Transverse colon (tissue), 3 donors: ENCODE data around the gene ANKFN1.

Experiments
- POLR2A ChIP-seq: fragments of 450-650 bp; IDR thresholded peaks from one replicate; pipeline ENCODE4 v1.6.1; 2016; ENCODE audit warnings: antibody characterized with exemption, mild to moderate bottlenecking, moderate library complexity
- TF ChIP-seq, protein P1 (sequence below), 5 experiments: fragments of 200-600 bp in 3 of 5; fragments of 450-650 bp in 2 of 5; sonication (generic) in 3 of 5; IDR thresholded peaks; 1 replicate in 2 of 5; 2 replicates in 3 of 5; pipeline ENCODE4 v1.5.1; 2016 to 2017; ENCODE audit warnings: antibody characterized with exemption in 5 of 5, inconsistent platforms in 3 of 5, mild to moderate bottlenecking in 2 of 5, moderate library complexity in 1 of 5

DNA sequence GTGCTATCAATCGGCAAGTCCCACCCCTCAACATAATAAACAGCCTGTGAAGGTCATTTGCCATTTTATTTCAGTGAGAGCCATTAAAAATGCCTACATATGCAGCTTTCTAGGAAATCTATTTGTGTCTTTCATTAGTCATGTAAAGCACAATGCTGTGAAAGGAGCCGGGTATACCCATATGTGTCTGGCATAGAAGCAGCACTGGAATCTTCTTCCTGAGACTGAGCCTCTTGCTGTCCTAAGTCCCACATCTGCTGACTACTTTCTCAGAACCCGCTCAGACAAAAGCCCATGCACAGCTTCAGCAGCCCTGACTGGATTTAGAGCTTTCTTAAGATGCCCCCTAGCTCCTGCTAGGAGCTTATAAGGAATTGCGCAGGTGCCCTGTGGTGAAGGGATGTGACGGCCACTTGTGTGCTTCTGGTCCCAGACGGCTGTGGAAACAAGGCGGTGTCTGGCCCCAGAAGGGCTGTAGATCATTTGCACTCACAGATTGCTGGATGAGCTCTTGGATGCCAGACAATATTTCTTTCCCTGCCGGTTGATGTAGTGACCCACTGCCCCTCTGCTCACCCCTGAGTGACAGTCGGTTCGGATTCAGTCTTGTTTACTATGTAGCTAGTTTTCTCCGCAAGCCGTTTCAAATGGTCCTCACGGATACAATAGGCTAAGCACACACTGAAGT is 172.2 kb downstream of the ANKFN1 start:
- TF ChIP-seq, protein P1, sequence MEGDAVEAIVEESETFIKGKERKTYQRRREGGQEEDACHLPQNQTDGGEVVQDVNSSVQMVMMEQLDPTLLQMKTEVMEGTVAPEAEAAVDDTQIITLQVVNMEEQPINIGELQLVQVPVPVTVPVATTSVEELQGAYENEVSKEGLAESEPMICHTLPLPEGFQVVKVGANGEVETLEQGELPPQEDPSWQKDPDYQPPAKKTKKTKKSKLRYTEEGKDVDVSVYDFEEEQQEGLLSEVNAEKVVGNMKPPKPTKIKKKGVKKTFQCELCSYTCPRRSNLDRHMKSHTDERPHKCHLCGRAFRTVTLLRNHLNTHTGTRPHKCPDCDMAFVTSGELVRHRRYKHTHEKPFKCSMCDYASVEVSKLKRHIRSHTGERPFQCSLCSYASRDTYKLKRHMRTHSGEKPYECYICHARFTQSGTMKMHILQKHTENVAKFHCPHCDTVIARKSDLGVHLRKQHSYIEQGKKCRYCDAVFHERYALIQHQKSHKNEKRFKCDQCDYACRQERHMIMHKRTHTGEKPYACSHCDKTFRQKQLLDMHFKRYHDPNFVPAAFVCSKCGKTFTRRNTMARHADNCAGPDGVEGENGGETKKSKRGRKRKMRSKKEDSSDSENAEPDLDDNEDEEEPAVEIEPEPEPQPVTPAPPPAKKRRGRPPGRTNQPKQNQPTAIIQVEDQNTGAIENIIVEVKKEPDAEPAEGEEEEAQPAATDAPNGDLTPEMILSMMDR (IDR thresholded peaks at IDR 0.05), result no peak
- no peak for TF ChIP-seq POLR2A
